WTC11 (cell line): Measurements from ENCODE around the gene KLHDC7A. TPM values are rescaled to one million over a fixed set of nuclear protein-coding genes. Genes with fewer than 3 reads are reported as not detected.

Experiments
- ATAC-seq: fragments of 200-7000 bp; cut with Tn5 transposase; 2 replicates; pipeline ENCODE4 v1.10.0; 2021; ENCODE audit warnings: mild to moderate bottlenecking, moderate library complexity
- CTCF ChIA-PET: fragments of 300-600 bp; sonication (Branson Sonifier 250); formaldehyde crosslinking; loops from one replicate; lab custom pipeline; 2021; ENCODE audit warnings: antibody characterized with exemption; lab: Charles Lee
- POLR2A ChIA-PET: fragments of 350-600 bp; sonication (Branson Sonifier 250); formaldehyde crosslinking; loops from one replicate; lab custom pipeline; 2021; ENCODE audit warnings: antibody characterized with exemption; lab: Charles Lee
- DNase-seq: peaks from one replicate; pipeline ENCODE4 v3.0.0; 2021; ENCODE audit warnings: low spot score
- H3K27ac Mint-ChIP-seq: 2 replicates; pipeline ENCODE4 v1.8.0; 2021; ENCODE audit warnings: mixed read lengths
- H3K27me3 Mint-ChIP-seq: 2 replicates; pipeline ENCODE4 v1.8.0; 2021; ENCODE audit warnings: low read depth, mild to moderate bottlenecking, moderate library complexity, mixed read lengths
- H3K36me3 Mint-ChIP-seq: 2 replicates; pipeline ENCODE4 v1.8.0; 2021; ENCODE audit warnings: mixed read lengths
- H3K4me1 Mint-ChIP-seq: 2 replicates; pipeline ENCODE4 v1.8.0; 2022; ENCODE audit warnings: mixed read lengths
- H3K4me3 Mint-ChIP-seq: 2 replicates; pipeline ENCODE4 v1.8.0; 2021; ENCODE audit warnings: mild to moderate bottlenecking, moderate library complexity, mixed read lengths
- H3K9me3 Mint-ChIP-seq: 2 replicates; pipeline ENCODE4 v1.8.0; 2021; ENCODE audit warnings: mixed read lengths
- ATF1 ChIP-seq: sonication (generic); formaldehyde crosslinking; IDR thresholded peaks from 2 replicates; pipeline ENCODE4 v1.8.1; 2023; ENCODE audit warnings: mild to moderate bottlenecking, moderate library complexity, missing genetic modification reagents
- E2F4 ChIP-seq: sonication (generic); formaldehyde crosslinking; IDR thresholded peaks from 2 replicates; pipeline ENCODE4 v1.8.1; 2022; ENCODE audit warnings: low read depth, mild to moderate bottlenecking, moderate library complexity, missing genetic modification reagents, borderline replicate concordance
- FOXP1 ChIP-seq: sonication (generic); formaldehyde crosslinking; IDR thresholded peaks from 2 replicates; pipeline ENCODE4 v1.8.0; 2022; ENCODE audit warnings: missing genetic modification reagents, mild to moderate bottlenecking, moderate library complexity, borderline replicate concordance
- GABPB1 ChIP-seq: sonication (generic); formaldehyde crosslinking; IDR thresholded peaks from 2 replicates; pipeline ENCODE4 v1.8.1; 2023; ENCODE audit warnings: mild to moderate bottlenecking, missing genetic modification reagents
- GRHL2 ChIP-seq: fragments of 250-450 bp; sonication (Bioruptor Pico); IDR thresholded peaks from 2 replicates; pipeline ENCODE4 v1.8.0; 2022; ENCODE audit warnings: mild to moderate bottlenecking, moderate library complexity; ENCODE audit not compliant: insufficient replicate concordance, severe bottlenecking
- HMGA2 ChIP-seq: fragments of 250-450 bp; sonication (Bioruptor Pico); IDR thresholded peaks from 2 replicates; pipeline ENCODE4 v1.4.0; 2021; ENCODE audit warnings: mild to moderate bottlenecking, moderate library complexity
- JAZF1 ChIP-seq: fragments of 250-450 bp; sonication (Bioruptor Pico); IDR thresholded peaks from 2 replicates; pipeline ENCODE4 v1.9.0; 2021; ENCODE audit warnings: moderate library complexity, mild to moderate bottlenecking, inconsistent platforms
- NFYB ChIP-seq: sonication (generic); formaldehyde crosslinking; conservative IDR thresholded peaks from 2 replicates; pipeline ENCODE4 v1.8.0; 2022; ENCODE audit warnings: low read depth, missing genetic modification reagents
- OVOL2 ChIP-seq: fragments of 250-450 bp; sonication (Bioruptor Pico); IDR thresholded peaks from 2 replicates; pipeline ENCODE4 v1.9.0; 2021; ENCODE audit warnings: mild to moderate bottlenecking, borderline replicate concordance
- STAT6 ChIP-seq: sonication (generic); formaldehyde crosslinking; conservative IDR thresholded peaks from 2 replicates; pipeline ENCODE4 v1.8.1; 2023; ENCODE audit warnings: mild to moderate bottlenecking, low read depth, missing genetic modification reagents, moderate library complexity
- TCF7 ChIP-seq: sonication (generic); formaldehyde crosslinking; IDR thresholded peaks from 2 replicates; pipeline ENCODE4 v1.8.0; 2022; ENCODE audit warnings: mild to moderate bottlenecking, low read depth, missing genetic modification reagents, moderate library complexity
- USF1 ChIP-seq: sonication (generic); formaldehyde crosslinking; IDR thresholded peaks from 2 replicates; pipeline ENCODE4 v1.8.0; 2022; ENCODE audit warnings: mild to moderate bottlenecking, missing genetic modification reagents
- USF2 ChIP-seq: sonication (generic); formaldehyde crosslinking; IDR thresholded peaks from 2 replicates; pipeline ENCODE4 v1.8.1; 2023; ENCODE audit warnings: mild to moderate bottlenecking, missing genetic modification reagents, moderate library complexity
- ZNF219 ChIP-seq: sonication (generic); formaldehyde crosslinking; IDR thresholded peaks from 2 replicates; pipeline ENCODE4 v1.8.0; 2023; ENCODE audit warnings: missing genetic modification reagents, mild to moderate bottlenecking, borderline replicate concordance
- ZNF396 ChIP-seq: fragments of 250-450 bp; sonication (Bioruptor Pico); IDR thresholded peaks from 2 replicates; pipeline ENCODE4 v1.8.0; 2021; ENCODE audit warnings: mild to moderate bottlenecking, moderate library complexity, borderline replicate concordance
- ZNF416 ChIP-seq: fragments of 250-450 bp; sonication (Bioruptor Pico); IDR thresholded peaks from 2 replicates; pipeline ENCODE4 v1.9.0; 2021; ENCODE audit warnings: mild to moderate bottlenecking, inconsistent platforms
- ZNF532 ChIP-seq: fragments of 250-450 bp; sonication (Bioruptor Pico); IDR thresholded peaks from 2 replicates; pipeline ENCODE4 v1.9.0; 2021; ENCODE audit warnings: mild to moderate bottlenecking, borderline replicate concordance
- total RNA-seq: library from RNA; stranded (reverse); gene quantifications from 3 replicates; pipeline ENCODE4 v1.2.3, GENCODE V29; 2021
- TF ChIP-seq, protein P1 (sequence below): sonication (generic); formaldehyde crosslinking; conservative IDR thresholded peaks from 2 replicates; pipeline ENCODE4 v1.8.1; 2022; ENCODE audit warnings: mild to moderate bottlenecking, missing genetic modification reagents
- TF ChIP-seq, protein P2 (sequence below): sonication (generic); formaldehyde crosslinking; IDR thresholded peaks from 2 replicates; pipeline ENCODE4 v1.8.0; 2023; ENCODE audit warnings: missing genetic modification reagents, mild to moderate bottlenecking, borderline replicate concordance
- TF ChIP-seq, protein P3 (sequence below): sonication (generic); formaldehyde crosslinking; IDR thresholded peaks from 2 replicates; pipeline ENCODE4 v1.8.1; 2023; ENCODE audit warnings: mild to moderate bottlenecking, moderate library complexity, missing genetic modification reagents

KLHDC7A gene
- total RNA-seq, 1 experiment from 2014 or later: 14.3 TPM

DNA sequence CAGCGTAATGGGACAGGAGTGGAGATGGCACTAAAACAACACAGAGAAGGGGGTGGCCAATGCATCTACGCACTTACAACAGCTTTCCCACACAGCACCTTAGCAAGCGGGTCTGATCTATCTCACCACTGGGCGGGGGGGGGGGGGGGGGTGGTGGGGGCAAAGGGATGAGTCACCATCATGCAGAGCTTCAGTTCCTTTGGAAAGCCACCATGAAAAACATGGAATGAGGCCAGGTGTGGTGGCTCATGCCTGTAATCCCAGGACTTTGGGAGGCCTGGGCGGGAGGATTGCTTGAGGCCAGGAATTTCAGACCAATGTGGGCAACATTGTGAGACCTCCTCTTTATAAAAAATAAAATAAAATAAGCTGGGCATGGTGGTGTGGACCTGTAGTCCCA is 47.2 kb downstream of the KLHDC7A start:
- POLR2A ChIA-PET: no interaction called here

More for the DNA sequence above, 47.2 kb downstream of the KLHDC7A start:
- H3K9me3 Mint-ChIP-seq: peaks cover 4% of the 10 kb centered on the region
- DNase-seq (no peak), ATAC-seq (no peak)
- H3K4me1 Mint-ChIP-seq: no peaks in the 10 kb centered on the region
- TF ChIP-seq HMGA2 (CRISPR knock-in tag) (no peak), ZNF532 (CRISPR knock-in tag) (no peak), GRHL2 (CRISPR knock-in tag) (no peak), OVOL2 (no peak), ZNF219 (no peak), TCF7 (CRISPR knock-in tag) (no peak), STAT6 (CRISPR knock-in tag) (no peak), ZNF396 (CRISPR knock-in tag) (no peak), USF1 (CRISPR knock-in tag) (no peak), ATF1 (no peak), FOXP1 (no peak), ZNF416 (CRISPR knock-in tag) (no peak), NFYB (CRISPR knock-in tag) (no peak), USF2 (CRISPR knock-in tag) (no peak), GABPB1 (no peak), E2F4 (CRISPR knock-in tag) (no peak), JAZF1 (CRISPR knock-in tag) (no peak)
- TF ChIP-seq, protein P1, sequence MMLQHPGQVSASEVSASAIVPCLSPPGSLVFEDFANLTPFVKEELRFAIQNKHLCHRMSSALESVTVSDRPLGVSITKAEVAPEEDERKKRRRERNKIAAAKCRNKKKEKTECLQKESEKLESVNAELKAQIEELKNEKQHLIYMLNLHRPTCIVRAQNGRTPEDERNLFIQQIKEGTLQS (CRISPR knock-in tag): no peak
- TF ChIP-seq, protein P2, sequence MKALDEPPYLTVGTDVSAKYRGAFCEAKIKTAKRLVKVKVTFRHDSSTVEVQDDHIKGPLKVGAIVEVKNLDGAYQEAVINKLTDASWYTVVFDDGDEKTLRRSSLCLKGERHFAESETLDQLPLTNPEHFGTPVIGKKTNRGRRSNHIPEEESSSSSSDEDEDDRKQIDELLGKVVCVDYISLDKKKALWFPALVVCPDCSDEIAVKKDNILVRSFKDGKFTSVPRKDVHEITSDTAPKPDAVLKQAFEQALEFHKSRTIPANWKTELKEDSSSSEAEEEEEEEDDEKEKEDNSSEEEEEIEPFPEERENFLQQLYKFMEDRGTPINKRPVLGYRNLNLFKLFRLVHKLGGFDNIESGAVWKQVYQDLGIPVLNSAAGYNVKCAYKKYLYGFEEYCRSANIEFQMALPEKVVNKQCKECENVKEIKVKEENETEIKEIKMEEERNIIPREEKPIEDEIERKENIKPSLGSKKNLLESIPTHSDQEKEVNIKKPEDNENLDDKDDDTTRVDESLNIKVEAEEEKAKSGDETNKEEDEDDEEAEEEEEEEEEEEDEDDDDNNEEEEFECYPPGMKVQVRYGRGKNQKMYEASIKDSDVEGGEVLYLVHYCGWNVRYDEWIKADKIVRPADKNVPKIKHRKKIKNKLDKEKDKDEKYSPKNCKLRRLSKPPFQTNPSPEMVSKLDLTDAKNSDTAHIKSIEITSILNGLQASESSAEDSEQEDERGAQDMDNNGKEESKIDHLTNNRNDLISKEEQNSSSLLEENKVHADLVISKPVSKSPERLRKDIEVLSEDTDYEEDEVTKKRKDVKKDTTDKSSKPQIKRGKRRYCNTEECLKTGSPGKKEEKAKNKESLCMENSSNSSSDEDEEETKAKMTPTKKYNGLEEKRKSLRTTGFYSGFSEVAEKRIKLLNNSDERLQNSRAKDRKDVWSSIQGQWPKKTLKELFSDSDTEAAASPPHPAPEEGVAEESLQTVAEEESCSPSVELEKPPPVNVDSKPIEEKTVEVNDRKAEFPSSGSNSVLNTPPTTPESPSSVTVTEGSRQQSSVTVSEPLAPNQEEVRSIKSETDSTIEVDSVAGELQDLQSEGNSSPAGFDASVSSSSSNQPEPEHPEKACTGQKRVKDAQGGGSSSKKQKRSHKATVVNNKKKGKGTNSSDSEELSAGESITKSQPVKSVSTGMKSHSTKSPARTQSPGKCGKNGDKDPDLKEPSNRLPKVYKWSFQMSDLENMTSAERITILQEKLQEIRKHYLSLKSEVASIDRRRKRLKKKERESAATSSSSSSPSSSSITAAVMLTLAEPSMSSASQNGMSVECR: no peak
- TF ChIP-seq, protein P3, sequence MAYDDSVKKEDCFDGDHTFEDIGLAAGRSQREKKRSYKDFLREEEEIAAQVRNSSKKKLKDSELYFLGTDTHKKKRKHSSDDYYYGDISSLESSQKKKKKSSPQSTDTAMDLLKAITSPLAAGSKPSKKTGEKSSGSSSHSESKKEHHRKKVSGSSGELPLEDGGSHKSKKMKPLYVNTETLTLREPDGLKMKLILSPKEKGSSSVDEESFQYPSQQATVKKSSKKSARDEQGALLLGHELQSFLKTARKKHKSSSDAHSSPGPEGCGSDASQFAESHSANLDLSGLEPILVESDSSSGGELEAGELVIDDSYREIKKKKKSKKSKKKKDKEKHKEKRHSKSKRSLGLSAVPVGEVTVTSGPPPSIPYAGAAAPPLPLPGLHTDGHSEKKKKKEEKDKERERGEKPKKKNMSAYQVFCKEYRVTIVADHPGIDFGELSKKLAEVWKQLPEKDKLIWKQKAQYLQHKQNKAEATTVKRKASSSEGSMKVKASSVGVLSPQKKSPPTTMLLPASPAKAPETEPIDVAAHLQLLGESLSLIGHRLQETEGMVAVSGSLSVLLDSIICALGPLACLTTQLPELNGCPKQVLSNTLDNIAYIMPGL (CRISPR knock-in tag): no peak
- CTCF ChIA-PET: interaction anchor here (1.1 kb wide), 1 partner anchor 29 kb away, joined by 3 read pairs; no protein-coding TSS in a partner anchor
- H3K4me3 Mint-ChIP-seq: no peak overlapping the region
- H3K27ac Mint-ChIP-seq: no peak overlapping the region
- no peaks in the 10 kb centered on the region for H3K36me3 Mint-ChIP-seq
- H3K27me3 Mint-ChIP-seq: peaks cover 53% of the 10 kb centered on the region
